RPMI8226 (cell line): ENCODE results near the gene CEP128.
"Not testable (repeated sequence)": the region's sequence is repeated elsewhere in the genome, so short reads cannot be mapped to it uniquely, and the experiment has no call there.

Experiments used
- DNase-seq: peaks from one replicate; pipeline ENCODE4 v3.0.0-alpha.2; 2015

CEP128 gene

GRCh38 chr14:80951491-80951890, 10.0 kb upstream of the CEP128 start:
- DNase-seq: no peak

DNA sequence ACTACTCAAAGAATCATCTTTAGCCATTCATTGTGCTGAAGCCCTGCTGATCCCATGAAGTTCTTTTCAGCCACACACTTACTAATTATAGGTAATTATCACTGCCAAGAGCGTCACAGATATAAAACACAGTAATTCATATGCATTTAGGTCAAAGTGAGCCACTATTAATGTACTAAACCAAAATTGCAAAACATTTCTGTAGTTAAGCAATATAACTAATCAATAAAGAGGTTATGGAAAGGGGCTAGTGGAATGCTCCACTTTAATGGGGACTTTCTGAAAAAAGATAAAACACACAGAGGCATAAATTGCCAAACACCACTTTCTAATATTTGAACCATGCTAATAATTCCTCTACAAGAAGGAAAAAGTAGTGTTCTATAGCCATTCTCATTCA, 6.8 kb upstream of the CEP128 start:
- DNase-seq: no peak

GRCh38 chr14:80946797-80947196, 5.3 kb upstream of the CEP128 start:
- no peak for DNase-seq

- no peak for DNase-seq
These were observed 4.6 kb upstream of the CEP128 start for GRCh38 chr14:80946187-80946586.

DNA sequence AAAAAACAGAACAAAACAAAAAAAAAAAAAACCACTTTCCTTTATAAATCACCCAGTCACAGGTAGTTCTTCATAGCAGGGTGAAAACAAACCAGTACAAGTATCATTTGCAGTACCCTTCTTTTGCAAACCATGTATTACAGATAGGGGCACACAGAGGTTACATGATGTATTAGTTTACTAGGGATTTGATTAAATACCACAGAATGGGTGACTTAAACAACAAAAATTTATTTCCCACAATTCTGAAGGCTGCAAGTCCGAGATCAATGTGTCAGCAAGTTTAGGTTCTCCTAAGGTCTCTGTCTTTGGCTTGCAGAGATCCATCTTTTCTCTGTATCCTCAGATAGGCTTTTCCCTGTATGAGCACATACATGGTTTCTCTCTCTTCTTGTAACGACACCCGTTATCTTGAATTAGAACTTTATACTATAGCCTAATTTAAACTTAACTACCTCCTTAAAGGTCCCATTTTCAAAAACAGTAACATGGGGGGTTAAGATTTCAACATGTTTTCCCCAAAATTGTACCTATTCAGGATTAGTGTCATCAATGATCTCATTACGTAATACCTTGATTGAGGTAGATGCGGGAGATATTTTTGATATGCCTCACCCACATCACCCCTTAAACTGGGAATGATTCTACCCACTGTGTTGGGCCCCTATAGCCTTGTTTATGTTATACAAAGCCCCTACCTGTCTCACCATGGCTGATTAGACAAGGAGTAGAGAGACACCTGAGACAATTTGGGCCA, 3.5 kb upstream of the CEP128 start:
- no peak for DNase-seq

DNA sequence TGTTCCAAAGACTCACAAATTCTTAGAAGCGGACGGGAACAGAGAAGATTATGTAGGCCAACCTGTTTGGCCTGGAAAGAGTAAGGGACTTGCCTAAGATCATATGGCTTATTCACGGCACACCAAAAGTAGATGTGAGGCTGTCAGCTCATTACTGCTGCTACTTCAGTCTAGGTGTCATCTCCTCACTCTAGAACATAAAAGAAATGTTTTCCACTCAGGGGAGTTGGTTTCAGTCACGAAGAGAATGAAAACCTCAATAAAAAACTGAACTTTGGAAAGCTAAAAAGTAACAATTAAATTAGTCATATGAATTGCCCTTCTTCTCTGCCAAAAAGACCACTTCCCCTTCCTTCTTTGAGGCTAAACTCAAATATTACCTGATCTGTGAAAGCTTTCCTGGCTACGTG, 658 bp upstream of the CEP128 start:
- DNase-seq: no peak

GRCh38 chr14:80940146-80940545, 1.4 kb downstream of the CEP128 start:
- DNase-seq: peak; percentile 41

GRCh38 chr14:80933686-80934085, 7.9 kb downstream of the CEP128 start:
- no peak for DNase-seq

DNA sequence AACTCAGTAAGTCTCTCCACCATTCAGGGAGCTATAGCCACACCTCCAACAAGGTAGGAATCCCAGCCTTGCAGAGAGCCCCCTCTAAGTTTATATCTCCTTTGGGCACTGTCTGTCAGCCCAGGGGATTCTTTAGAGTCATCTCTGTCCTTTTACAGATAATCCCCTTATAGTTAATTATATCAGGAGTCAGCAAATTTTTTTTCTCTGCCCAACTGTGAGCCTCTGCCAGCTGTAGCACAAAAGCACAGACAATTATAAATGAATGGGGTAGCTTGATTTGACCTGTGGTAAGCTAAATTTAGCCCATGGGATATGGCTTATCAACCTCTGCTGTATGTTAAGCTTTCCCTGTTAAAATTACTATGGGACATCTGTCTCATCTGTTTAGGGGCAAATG, 8.3 kb downstream of the CEP128 start:
- no peak for DNase-seq

DNA sequence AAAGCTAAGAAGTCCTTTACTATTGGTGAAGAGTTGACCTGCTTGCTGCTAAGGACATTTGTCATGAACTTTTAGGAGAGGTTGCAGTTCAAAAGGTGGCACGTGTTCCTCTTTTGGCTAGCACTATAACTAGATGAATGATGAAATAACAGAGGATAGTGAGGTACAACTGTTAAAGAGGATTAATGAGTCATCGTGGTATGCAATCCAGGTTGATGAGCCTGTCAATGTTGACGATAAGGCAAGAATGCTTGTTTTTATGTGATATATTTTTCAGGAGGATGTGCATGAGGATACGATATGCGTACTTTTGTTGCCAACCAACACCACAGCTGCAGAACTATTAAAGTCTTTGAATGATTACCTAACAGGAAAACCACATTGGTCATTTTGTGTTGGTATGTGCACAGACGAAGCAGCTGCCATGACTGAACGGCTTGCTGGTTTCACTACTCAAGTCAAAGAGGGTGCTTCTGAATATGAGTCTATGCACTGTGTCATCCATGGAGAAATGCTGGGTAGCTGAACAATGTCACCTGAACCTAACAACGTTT, 10.6 kb downstream of the CEP128 start:
- DNase-seq: peak; percentile 77

GRCh38 chr14:80930095-80930494, 11.4 kb downstream of the CEP128 start:
- no peak for DNase-seq

- DNase-seq: no peak
These were observed 14.2 kb downstream of the CEP128 start for GRCh38 chr14:80927083-80927989.

GRCh38 chr14:80926397-80927082, 15.0 kb downstream of the CEP128 start:
- DNase-seq: no peak

DNA sequence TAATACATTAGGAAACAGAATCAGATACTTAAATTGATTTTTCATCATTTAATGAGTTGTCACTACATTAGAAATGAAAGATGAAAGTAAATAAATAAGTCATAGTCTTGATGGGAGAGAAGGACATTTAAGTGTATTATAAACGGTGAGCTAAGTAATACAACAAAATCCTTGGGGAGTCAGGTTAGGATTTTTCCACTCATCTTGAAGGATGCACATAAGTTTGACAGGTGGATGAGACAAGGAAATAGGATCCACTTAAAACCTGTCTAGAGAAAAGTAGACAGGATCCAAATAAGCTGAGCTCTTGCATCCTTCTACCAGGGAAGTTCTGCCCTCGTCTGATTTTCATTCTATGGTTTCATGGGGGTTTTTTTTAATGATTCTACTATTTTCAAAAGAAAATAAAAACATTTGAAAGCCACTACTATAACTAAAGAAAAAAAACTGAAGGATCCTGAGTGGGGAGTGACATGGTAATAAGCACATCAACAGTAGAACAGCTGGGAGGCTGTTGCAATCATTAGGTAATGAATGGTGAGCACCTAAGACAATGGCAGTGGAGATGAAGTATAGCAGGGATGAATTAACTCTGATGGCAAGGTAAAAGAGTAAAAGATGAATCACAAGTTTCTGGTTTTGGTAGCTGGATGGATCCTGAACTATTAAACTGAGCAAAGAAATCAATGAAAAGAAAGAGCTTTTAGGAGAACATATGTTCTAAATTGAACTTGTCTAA, 17.0 kb downstream of the CEP128 start:
- DNase-seq: no peak

- DNase-seq: no peak
These were observed 18.2 kb downstream of the CEP128 start for GRCh38 chr14:80923368-80923767.

- DNase-seq: no peak
These were observed 21.9 kb downstream of the CEP128 start for GRCh38 chr14:80919622-80920021.

DNA sequence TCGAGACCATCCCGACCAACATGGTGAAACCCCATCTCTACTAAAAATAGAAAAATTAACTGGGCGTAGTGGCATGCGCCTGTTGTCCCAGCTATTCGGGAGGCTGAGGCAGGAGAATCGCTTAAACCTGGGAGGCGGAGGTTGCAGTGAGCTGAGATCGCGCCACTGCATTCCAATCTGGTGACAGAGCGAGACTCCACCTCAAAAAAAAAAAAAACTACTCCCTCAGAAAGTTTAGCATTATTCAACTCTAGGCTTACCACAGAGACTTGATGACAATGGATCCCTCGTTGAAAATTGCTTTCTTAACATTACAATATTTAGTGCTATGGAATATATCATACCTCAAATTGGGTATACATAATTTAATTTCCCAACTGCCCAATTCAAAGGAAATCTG, 29.5 kb downstream of the CEP128 start:
- not testable (repeated sequence) for DNase-seq

DNA sequence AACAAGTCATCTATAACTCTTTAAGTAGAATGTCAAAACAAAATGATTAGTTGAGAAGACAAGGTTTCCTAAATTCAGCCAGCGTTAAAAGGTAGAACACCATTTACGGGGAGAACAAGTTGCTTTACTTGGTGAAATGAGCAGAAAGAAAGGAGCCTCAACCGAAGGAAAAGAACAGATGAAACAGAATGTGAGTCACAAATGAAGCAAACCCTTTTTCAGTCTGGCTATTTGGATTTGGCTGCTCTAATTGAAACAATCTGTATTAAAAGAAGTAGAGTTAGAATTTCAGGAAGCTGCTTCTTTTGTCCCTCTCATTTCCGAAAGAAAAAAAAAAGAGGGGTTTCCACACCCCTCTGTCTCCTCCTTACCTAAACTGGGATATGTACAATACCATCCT, 34.6 kb downstream of the CEP128 start:
- no peak for DNase-seq

- no peak for DNase-seq
These were observed 35.2 kb downstream of the CEP128 start for GRCh38 chr14:80906336-80906735.

DNA sequence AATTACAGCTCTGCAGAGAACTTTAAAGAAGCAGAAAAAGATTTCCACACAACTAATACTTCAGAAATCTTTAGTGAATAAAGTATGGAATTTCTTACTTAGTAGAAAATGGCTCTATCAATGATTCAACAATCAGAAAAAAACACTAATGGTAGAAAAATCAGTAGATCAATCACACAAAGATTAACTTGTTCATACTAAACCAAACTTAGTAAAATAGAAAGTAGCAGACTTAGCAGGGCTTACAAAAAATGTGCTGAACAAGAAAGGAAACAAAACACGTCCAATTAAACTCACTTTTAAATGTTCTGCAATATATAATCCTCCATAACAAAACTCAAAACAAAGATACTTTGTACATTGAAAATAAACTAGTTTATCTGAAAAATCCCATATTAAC, 38.9 kb downstream of the CEP128 start:
- no peak for DNase-seq

DNA sequence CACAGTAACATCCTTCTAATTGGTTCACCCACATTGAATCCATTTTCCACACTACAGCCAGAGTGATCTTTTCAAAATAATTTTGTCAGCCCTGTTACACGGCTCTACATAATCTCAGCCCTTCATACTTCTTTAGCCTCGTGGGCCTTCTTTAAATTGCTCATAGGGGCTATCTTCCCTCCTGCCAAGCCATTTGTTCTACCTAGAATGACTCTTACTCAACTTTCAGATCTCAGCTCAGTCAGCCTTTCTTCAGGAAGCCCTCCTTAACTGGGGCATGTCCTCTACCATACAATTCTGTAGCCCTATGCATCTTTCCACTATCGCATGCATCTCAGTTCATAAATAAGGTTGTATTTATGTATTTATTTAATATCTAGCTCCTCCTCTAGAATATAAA, 39.7 kb downstream of the CEP128 start:
- DNase-seq: no peak

GRCh38 chr14:80901260-80901659, 40.3 kb downstream of the CEP128 start:
- DNase-seq: no peak

DNA sequence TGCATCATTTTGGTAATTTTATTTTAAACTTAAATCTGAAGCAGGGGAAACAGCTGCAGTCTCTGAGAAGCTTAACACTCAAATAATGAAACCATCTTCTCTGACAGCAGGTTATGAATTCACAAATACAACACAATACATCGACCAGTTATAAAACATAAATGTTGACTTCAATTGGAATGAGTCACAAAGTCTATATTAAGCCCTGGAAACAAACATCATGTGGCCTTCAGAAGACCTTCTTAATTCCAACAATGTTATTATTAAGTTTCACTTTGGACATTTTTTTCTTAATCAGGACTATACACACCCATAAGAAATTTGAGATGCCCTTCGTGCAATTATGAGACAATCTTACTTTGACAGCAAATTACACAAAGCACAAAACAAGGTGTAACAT, 68.9 kb downstream of the CEP128 start:
- DNase-seq: no peak
